Kidney tubule cell (primary cell): ENCODE results near the gene GOSR1.
"Not testable (repeated sequence)": the region's sequence is repeated elsewhere in the genome, so short reads cannot be mapped to it uniquely, and the experiment has no call there.

Experiments
- DNase-seq: peaks from one replicate; pipeline ENCODE4 v3.0.0-alpha.2; 2018; ENCODE audit warnings: low spot score

GOSR1 gene

DNA sequence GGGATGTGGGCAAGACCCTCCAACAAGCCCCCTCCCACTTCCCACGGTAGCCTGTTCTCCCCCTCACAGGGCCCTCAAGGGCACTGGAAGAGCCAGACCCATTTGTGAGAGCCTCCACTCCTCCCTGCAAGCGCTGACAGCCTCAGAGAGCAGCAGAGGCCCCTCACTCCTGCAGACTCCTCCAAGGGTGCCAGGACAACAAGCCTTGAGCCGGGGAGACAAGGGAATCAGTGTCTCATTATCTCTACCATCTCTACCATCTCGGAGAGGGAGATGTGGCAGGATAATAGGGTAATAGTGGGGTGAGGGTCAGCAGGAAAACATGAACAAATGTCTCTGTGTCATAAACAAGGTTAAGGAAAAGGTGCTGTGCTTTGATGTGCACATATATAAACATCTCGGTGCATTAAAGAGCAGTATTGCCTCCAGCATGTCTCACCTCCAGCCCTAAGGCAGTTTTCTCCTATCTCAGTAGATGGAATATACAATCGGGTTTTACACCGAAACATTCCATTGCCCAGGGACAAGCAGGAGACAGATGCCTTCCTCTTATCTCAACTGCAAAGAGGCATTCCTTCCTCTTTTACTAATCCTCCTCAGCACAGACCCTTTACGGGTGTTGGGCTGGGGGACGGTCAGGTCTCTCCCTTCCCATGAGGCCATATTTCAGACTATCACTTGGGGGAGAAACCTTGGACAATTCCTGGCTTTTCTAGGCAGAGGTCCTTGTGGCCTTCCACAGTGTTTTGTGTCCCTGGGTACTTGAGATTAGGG lies 86.1 kb downstream of the GOSR1 start:
- DNase-seq = not testable (repeated sequence)

DNA sequence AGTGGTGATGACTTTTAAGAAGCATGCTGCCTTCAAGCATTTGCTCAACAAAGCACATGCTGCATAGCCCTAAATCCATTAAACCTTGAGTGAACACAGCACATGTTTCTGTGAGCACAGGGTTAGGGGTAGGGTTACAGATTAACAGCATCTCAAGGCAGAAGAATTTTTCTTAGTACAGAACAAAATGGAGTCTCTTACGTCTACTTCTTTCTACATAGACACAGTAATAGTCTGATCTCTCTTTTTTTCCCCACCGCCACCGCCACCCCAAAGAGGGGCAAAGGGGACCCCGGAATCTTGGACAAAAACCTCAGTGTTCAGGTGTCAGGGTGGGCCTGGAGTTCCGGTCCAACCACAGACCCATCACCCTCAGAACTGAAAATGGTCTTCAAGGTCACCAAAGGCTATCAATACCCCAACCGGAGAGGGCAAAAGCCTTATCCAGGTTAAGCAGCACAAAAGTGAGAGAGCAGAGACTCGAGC lies 86.7 kb downstream of the GOSR1 start:
- not testable (repeated sequence) for DNase-seq

- DNase-seq = not testable (repeated sequence)
Observed at GRCh38 chr17:30564422-30565072, 87.3 kb downstream of the GOSR1 start.

DNA sequence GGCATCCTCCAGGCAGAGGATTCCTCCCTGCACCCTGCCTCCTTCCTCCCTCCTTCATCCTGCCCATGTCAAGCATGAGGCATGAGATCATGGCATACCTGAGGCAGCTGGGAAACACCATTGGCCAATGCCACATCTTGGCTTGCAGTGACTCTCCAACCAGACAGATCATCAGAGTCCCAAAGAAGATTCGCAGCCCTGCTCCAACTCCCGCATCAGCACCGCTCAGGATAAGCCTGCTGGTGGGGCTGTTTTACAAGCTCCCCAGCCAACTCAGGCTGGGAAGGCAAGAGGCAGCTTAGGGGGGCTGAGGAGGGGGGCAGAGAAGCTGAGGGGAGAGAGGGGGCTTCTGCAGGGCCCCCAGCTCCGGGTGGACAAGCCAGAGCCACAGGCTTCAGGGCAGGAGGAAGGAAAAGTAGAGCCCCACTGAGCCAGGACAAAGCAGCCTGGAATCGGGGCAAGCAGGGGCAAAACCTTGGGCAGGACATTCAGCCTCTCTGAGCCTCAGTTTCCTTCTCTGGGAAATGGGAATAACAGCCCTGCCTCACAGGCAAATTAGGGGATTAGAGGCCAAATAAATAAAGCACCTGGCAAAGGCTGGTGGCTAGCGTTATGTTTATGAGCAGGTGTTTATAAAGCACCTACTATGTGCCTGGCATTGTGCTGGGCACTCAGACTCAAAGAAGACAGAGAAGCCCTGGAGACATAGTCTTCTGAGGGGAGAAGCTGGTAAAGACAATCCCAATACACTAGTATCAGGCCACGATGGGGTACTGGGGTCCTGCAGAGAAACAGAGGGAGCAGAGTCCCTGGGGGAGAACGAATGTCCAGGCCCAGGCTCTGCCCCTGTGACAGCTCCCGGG lies 88.1 kb downstream of the GOSR1 start:
- peak; percentile 34 for DNase-seq

DNA sequence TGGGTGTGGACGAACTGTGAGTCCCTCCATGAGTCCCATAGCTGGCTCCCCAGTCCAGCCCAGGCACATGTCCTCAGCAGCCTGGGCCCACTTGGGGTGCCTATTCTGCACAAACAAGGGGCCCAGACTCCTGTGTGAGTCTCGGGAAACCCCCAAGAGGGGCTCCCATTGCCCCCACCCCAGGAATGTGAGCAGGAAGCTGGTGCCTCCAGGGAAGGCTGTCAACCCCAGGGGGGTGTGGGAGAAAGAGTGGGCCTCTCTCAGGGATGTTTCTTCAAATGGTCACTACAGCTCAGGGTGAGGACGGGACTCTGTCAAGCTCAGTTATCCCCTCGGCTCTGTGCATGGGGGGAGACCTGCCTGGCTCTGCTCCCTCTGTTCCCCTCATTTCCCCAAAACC lies 88.9 kb downstream of the GOSR1 start:
- DNase-seq = not testable (repeated sequence)

- not testable (repeated sequence) for DNase-seq
Observed at GRCh38 chr17:30566516-30567225, 89.5 kb downstream of the GOSR1 start.

DNA sequence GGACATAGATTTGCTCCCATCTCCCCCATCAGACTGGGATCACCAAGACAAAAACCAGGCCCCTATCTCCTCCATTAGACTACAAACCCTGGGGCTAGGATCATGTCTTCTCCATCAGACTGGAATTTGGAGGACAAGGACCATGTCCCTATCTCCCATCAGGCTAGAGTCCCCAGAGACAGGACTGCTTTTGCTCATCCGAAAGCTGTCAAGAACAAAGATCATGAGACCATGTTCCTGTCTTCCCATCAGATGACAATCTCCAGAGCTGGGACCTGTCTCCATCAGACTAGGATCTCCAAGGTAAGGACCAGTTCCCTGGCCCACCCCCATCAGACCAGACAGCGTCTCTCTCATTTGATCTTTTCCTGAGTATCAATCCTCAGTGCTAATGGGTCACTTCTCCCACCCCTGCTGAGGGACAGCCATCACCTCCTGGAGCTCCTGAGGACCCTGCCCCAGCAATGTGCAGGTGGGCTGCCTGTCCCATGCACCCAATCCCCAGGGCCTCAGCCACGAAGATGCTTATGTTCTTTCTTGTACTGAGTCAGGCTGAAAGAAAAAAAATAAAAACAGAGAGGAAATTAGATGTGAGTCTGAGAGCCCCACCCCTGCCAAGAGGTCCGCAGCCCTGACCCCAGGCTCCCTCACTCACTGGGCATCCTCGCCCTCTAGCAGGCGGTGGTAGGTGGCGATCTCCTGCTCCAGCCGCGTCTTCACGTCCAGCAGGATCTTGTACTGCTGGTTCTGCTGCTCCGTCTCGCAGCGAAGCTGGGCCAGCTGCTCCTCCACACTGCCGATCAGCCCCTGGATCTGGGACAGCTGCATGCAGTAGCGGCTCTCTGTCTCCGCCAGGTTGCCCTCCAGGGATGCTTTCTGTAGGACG lies 90.3 kb downstream of the GOSR1 start:
- DNase-seq = no peak

- no peak for DNase-seq
Observed at GRCh38 chr17:30568117-30568430, 90.9 kb downstream of the GOSR1 start.

- not testable (repeated sequence) for DNase-seq
Observed at GRCh38 chr17:30569531-30570175, 92.4 kb downstream of the GOSR1 start.

DNA sequence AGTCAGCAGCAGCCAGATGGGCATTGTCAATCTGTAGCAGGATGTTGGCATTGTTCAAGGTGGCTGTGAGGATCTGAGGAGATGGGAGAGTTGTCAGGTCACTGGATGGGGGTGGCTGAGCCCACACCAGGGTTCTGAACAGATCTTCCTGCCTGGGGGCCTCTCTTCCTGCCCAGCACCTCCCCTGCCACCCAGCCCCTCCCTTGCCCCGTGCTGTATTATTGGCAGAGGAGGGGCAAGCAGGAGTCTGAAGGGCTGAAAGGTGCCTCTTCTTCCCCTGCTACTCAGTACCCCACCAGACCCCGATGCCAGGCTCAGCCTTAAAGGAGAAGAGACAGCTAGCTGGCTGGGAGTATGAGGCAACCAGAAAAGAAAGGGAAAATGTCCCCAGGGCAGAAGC lies 93.0 kb downstream of the GOSR1 start:
- no peak for DNase-seq

- DNase-seq = no peak
Observed at GRCh38 chr17:30570596-30571265, 93.5 kb downstream of the GOSR1 start.

- not testable (repeated sequence) for DNase-seq
Observed at GRCh38 chr17:30571404-30571803, 94.2 kb downstream of the GOSR1 start.

DNA sequence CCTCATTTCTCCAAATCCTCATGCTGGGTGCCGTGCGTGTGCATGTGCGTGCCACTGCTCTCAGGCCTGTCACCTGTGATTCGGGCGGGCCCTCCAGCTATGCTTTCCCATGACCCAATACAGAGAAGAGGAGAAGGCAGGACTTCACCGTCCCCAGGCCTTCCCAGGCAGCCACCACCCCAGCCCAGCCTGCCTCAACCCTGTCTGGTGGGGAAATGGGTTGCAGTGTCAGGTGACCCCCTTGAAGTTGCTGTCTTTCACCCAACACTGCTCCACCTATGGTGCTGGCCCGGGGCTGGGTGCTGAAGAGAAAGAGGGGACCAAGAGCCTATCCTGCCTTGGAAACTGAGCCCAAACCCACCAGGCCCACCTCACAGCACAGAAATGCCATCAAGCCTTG lies 94.7 kb downstream of the GOSR1 start:
- DNase-seq = no peak

GRCh38 chr17:30572651-30573554 lies 95.7 kb downstream of the GOSR1 start:
- not testable (repeated sequence) for DNase-seq

- DNase-seq = no peak
Observed at GRCh38 chr17:30573603-30574175, 96.5 kb downstream of the GOSR1 start.

- not testable (repeated sequence) for DNase-seq
Observed at GRCh38 chr17:30574309-30574708, 97.1 kb downstream of the GOSR1 start.

- not testable (repeated sequence) for DNase-seq
Observed at GRCh38 chr17:30574806-30575205, 97.6 kb downstream of the GOSR1 start.

- DNase-seq = not testable (repeated sequence)
Observed at GRCh38 chr17:30575648-30576325, 98.6 kb downstream of the GOSR1 start.
